PFSK-1 (cell line): ENCODE results near the gene CEMIP.

Source experiments
- FOXP2 ChIP-seq: optimal IDR thresholded peaks from 2 replicates; pipeline ENCODE3; 2011; ENCODE audit warnings: borderline replicate concordance, control low read depth, inconsistent platforms; ENCODE audit not compliant: insufficient read depth; ENCODE audit errors: extremely low read length, extremely low read depth
- POLR2AphosphoS5 ChIP-seq: IDR thresholded peaks from 2 replicates; pipeline ENCODE4 v1.6.1; 2012; ENCODE audit warnings: low read depth, mild to moderate bottlenecking, control low read depth, low read length, moderate library complexity
- SIN3A ChIP-seq: IDR thresholded peaks from 2 replicates; pipeline ENCODE4 v1.6.1; 2012; ENCODE audit warnings: mild to moderate bottlenecking, low read length, moderate library complexity, borderline replicate concordance; ENCODE audit not compliant: insufficient read depth
- TAF1 ChIP-seq: IDR thresholded peaks from 2 replicates; pipeline ENCODE4 v1.6.1; 2012; ENCODE audit warnings: low read length, control low read depth, borderline replicate concordance; ENCODE audit not compliant: insufficient read depth
- TF ChIP-seq, protein P1 (sequence below), 2 experiments: IDR thresholded peaks; 2 replicates each; pipeline versions ENCODE4 v1.6.1 to v1.8.0; 2011 to 2012; ENCODE audit warnings: low read depth in 2 of 2, low read length in 2 of 2, control low read depth in 1 of 2, inconsistent platforms in 1 of 2, mild to moderate bottlenecking in 1 of 2, moderate library complexity in 1 of 2; ENCODE audit not compliant: insufficient read depth in 1 of 2

DNA sequence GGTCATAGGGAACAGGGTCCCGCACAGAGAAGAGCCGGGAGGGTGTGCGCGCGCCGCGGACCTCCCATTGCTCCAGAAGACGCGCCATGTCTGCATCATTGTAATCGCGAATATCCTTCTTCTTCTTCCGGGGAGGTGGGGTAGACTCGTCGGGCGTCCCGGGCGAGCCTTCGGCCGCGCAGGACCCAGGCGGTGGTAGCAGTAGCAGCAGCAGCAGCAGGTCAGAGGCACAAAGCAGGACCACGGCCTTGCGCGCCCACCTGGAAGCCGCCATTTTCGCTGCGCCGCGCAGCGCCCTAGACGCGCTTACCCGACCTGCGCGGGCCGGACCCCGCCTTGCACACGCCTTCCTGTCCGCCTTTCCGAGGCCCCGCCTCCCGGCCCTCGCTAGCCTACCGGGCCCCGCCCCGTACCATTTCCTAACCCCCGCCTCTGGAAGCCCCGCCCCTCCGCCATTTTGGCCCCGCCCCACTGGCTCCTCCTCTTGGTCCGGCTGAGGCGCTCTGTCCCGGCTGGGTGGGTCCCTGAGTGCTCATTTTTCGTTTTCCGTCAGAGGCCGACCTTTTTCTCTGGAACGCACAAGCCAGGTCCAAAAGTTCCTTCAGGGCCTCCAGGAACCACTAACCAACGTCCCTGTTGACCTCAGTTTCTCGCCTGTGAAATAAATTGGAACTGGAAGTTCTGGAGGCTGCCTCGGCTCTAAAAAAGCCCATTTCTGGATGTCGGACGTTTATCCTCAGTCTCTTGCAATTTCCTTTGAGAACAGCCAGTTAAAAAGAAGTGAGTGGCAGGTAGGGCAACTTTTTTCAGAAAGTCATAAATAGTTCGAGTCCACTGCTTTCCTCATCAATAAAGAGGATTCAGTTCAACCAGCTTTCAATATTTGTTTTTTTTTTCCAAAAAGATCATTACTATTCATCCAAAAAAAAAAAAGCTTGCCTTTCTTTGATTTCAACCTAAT, 210.6 kb downstream of the CEMIP start, which contains the start of gene MESD:
- peak; percentile 65 for TF ChIP-seq FOXP2
- TF ChIP-seq POLR2AphosphoS5, result peak; percentile 95
- TF ChIP-seq TAF1, result peak; percentile 75; the same call in 1 of the 2 replicates
- TF ChIP-seq, protein P1, sequence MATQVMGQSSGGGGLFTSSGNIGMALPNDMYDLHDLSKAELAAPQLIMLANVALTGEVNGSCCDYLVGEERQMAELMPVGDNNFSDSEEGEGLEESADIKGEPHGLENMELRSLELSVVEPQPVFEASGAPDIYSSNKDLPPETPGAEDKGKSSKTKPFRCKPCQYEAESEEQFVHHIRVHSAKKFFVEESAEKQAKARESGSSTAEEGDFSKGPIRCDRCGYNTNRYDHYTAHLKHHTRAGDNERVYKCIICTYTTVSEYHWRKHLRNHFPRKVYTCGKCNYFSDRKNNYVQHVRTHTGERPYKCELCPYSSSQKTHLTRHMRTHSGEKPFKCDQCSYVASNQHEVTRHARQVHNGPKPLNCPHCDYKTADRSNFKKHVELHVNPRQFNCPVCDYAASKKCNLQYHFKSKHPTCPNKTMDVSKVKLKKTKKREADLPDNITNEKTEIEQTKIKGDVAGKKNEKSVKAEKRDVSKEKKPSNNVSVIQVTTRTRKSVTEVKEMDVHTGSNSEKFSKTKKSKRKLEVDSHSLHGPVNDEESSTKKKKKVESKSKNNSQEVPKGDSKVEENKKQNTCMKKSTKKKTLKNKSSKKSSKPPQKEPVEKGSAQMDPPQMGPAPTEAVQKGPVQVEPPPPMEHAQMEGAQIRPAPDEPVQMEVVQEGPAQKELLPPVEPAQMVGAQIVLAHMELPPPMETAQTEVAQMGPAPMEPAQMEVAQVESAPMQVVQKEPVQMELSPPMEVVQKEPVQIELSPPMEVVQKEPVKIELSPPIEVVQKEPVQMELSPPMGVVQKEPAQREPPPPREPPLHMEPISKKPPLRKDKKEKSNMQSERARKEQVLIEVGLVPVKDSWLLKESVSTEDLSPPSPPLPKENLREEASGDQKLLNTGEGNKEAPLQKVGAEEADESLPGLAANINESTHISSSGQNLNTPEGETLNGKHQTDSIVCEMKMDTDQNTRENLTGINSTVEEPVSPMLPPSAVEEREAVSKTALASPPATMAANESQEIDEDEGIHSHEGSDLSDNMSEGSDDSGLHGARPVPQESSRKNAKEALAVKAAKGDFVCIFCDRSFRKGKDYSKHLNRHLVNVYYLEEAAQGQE (IDR thresholded peaks at IDR 0.05; ENCODE audit: insufficient read depth in 1 of 2, low read depth in 2 of 2, low read length in 2 of 2), result 0 out of 4 replicates have a peak, but pooled peaks of 1 of the 2 experiments have one; percentile 24
- TF ChIP-seq SIN3A, result 0 out of 2 replicates have a peak, but pooled peaks have one; percentile 12
